Epithelial cell of proximal tubule (primary cell): Measurements from ENCODE around the gene GCHFR. TPM values are rescaled to one million over a fixed set of nuclear protein-coding genes. Genes with fewer than 3 reads are reported as not detected.

Source experiments
- DNase-seq: peaks from one replicate; pipeline ENCODE4 v3.0.0-alpha.2; 2011; ENCODE audit warnings: low read depth
- H3K4me3 ChIP-seq: 2 replicates; pipeline ENCODE4 v1.5.1; 2011; ENCODE audit warnings: low read depth, mild to moderate bottlenecking, low read length
- total RNA-seq: library from RNA; depleted of rRNA; stranded (reverse); fragments of >200 nt; gene quantifications from 2 replicates; pipeline ENCODE4 v1.2.3, GENCODE V29; 2015
- TF ChIP-seq, protein P1 (sequence below): conservative IDR thresholded peaks from 2 replicates; pipeline ENCODE4 v1.5.1; 2012; ENCODE audit warnings: low read depth, mild to moderate bottlenecking, low read length

The GCHFR gene
- total RNA-seq, 1 donor from 2014 or later = 87.2 TPM

- no peak for DNase-seq
- TF ChIP-seq, protein P1, sequence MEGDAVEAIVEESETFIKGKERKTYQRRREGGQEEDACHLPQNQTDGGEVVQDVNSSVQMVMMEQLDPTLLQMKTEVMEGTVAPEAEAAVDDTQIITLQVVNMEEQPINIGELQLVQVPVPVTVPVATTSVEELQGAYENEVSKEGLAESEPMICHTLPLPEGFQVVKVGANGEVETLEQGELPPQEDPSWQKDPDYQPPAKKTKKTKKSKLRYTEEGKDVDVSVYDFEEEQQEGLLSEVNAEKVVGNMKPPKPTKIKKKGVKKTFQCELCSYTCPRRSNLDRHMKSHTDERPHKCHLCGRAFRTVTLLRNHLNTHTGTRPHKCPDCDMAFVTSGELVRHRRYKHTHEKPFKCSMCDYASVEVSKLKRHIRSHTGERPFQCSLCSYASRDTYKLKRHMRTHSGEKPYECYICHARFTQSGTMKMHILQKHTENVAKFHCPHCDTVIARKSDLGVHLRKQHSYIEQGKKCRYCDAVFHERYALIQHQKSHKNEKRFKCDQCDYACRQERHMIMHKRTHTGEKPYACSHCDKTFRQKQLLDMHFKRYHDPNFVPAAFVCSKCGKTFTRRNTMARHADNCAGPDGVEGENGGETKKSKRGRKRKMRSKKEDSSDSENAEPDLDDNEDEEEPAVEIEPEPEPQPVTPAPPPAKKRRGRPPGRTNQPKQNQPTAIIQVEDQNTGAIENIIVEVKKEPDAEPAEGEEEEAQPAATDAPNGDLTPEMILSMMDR = no peak
- H3K4me3 ChIP-seq = no peak overlapping the region
Measured at GRCh38 chr15:40796512-40796911, 32.6 kb downstream of the GCHFR start.

GRCh38 chr15:40799523-40799922 lies 35.7 kb downstream of the GCHFR start:
- DNase-seq = no peak
- TF ChIP-seq, protein P1 = no peak
- H3K4me3 ChIP-seq = no peak overlapping the region

GRCh38 chr15:40803076-40803475 lies 39.2 kb downstream of the GCHFR start:
- H3K4me3 ChIP-seq = no peak overlapping the region
- TF ChIP-seq, protein P1 = no peak
- DNase-seq = no peak

GRCh38 chr15:40803688-40804087 lies 39.8 kb downstream of the GCHFR start:
- no peak for DNase-seq
- TF ChIP-seq, protein P1 = peak; percentile 18
- H3K4me3 ChIP-seq = no peak overlapping the region

GRCh38 chr15:40806672-40807027 lies 42.8 kb downstream of the GCHFR start:
- no peak for DNase-seq
- TF ChIP-seq, protein P1 = no peak
- peak overlapping the region; percentile 94 for H3K4me3 ChIP-seq

DNA sequence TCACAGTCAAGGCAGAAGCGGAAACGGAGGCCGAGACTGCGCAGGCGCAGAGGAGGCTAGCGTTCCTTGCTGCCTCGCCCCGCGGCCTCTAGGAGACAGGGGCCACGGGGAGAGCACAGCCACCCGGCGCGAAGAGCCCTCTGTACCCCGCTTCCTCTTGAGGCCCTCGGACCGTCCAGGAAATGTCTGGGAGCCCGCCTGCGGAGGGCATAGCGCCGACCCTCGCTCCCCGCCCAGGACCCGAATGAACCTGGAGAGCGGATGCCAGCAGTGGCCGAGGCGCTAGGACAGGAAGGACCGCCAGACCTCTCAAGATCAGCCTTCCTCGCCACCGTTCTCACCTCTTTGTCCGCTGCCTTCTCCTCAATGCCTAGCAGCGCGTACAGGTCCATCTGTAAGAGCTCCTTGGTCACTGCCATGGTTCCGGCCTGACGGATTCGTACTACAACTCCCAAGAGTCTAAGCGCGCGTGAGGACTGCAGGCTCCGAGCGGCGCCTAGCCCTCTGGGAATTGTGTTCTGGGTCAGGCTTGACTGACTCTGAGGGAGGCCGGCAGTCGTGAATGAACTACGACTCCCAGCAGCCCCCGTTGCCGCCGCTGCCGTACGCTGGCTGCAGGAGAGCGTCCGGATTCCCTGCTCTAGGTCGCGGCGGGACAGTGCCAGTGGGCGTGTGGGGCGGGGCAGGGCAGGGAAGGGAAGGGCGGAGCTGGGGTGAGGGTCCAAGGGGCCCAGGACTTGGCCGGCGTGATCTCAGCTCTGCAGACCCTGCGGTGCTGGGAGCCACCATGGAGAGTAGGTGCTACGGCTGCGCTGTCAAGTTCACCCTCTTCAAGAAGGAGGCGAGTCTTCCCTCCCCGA lies 43.4 kb downstream of the GCHFR start, which contains the start of the genes DNAJC17 and ZFYVE19:
DNAJC17 (minus strand) TSS at position 446 of the 860 bp plus-strand sequence; CDS start at position 419, 27 bp downstream.
ZFYVE19 (plus strand) TSS at position 62 of the 860 bp plus-strand sequence; CDS start at position 563, 501 bp downstream.
- peak within 1 kb of the TSS; percentile 94 for H3K4me3 ChIP-seq
- TF ChIP-seq, protein P1 = peak; percentile 14
- peak; percentile 79 for DNase-seq
